Measurements from ENCODE around the gene TCAP. TPM values are rescaled to one million over a fixed set of nuclear protein-coding genes. Genes with fewer than 3 reads are reported as not detected.
A peak's percentile ranks its signal among the peaks of the same experiment; 100 is the strongest.

Gene TCAP
- total and polyA plus RNA-seq, 10 donors: 1.5 to 3.2 (median 2.2) TPM

- intact Hi-C loops (cut with DNase I; ENCODE audit: low total_unique reads): no loop called here
- Histone ChIP-seq H3K9me3 (no peaks in the 10 kb centered on the region), H3K27ac (no peak overlapping the region), H3K27me3 (replicated peaks in 1 of 7) (peaks cover 4 to 78% (median 43%) of the 10 kb centered on the region in 7 donors), H3K4me1 (peaks cover 0 to 64% (median 23%) of the 10 kb centered on the region in 6 donors), H3K36me3 (peaks cover 0 to 19% (median 9%) of the 10 kb centered on the region in 6 donors), H3K4me3 (peak overlapping the region in 4 of 8 donors; percentile 41 to 72 (median 48))
- TF ChIP-seq CTCF (IDR thresholded peaks at IDR 0.05 in 8 of 11, conservative IDR thresholded peaks at IDR 0.05 in 3 of 11) (no peak), POLR2AphosphoS5 (IDR thresholded peaks at IDR 0.05) (peak in 1 of 3 donors; percentile 44)
- DNase-seq: peak; percentile 77
- WGBS, 5 donors: 6 to 9% (median 8%) methylated on average over 22 to 49 of the region's 49 CpGs
These were observed 2.3 kb downstream of the TCAP start for GRCh38 chr17:39667262-39667944.

- peak; percentile 93 for DNase-seq
- H3K9me3 ChIP-seq: no peaks in the 10 kb centered on the region
- H3K27ac ChIP-seq: peak within 1 kb of the TSS in 1 of 8 donors; percentile 7
- peak; percentile 46 to 76 (median 47) for TF ChIP-seq POLR2AphosphoS5 (IDR thresholded peaks at IDR 0.05)
- TF ChIP-seq POLR2A (IDR thresholded peaks at IDR 0.05): no peak
- peak; percentile 45 to 79 (median 65) for TF ChIP-seq CTCF (IDR thresholded peaks at IDR 0.05 in 8 of 11, conservative IDR thresholded peaks at IDR 0.05 in 3 of 11)
- WGBS, 5 donors: 1 to 2% (median 2%) methylated on average over 64 to 85 of the region's 85 CpGs
- H3K36me3 ChIP-seq: peaks cover 0 to 11% (median 1%) of the 10 kb centered on the region in 6 donors
- H3K27me3 ChIP-seq (replicated peaks in 1 of 7): peaks cover 4 to 78% (median 43%) of the 10 kb centered on the region in 7 donors
- intact Hi-C loops (cut with DNase I; ENCODE audit: low total_unique reads): no loop called here
- H3K4me1 ChIP-seq: peaks cover 0 to 56% (median 23%) of the 10 kb centered on the region in 6 donors
- H3K4me3 ChIP-seq: peak within 1 kb of the TSS; percentile 13 to 72 (median 42)
These were observed 3.1 kb downstream of the TCAP start, which contains the start of gene PNMT for GRCh38 chr17:39667945-39668924. PNMT (plus strand) TSS chr17:39668453; CDS start chr17:39668476, 23 bp downstream.

- TF ChIP-seq POLR2AphosphoS5 (IDR thresholded peaks at IDR 0.05) (peak in 1 of 3 donors; percentile 53), POLR2A (IDR thresholded peaks at IDR 0.05) (no peak), CTCF (IDR thresholded peaks at IDR 0.05 in 8 of 11, conservative IDR thresholded peaks at IDR 0.05 in 3 of 11) (no peak)
- 87 to 96% (median 91%) methylated on average over 13 to 23 of the region's 23 CpGs for WGBS, 5 donors
- H3K36me3 ChIP-seq: no peaks in the 10 kb centered on the region
- intact Hi-C loops (cut with DNase I; ENCODE audit: low total_unique reads): no loop called here
- H3K27me3 ChIP-seq (replicated peaks in 1 of 7): peaks cover 4 to 73% (median 43%) of the 10 kb centered on the region in 7 donors
- DNase-seq: no peak
- no peaks in the 10 kb centered on the region for H3K9me3 ChIP-seq
- H3K4me3 ChIP-seq: no peak overlapping the region
- peaks cover 0 to 67% (median 32%) of the 10 kb centered on the region in 6 donors for H3K4me1 ChIP-seq
- H3K27ac ChIP-seq: no peak overlapping the region
These were observed 5.0 kb downstream of the TCAP start for GRCh38 chr17:39669897-39670735.

All from spleen (tissue), 11 donors.